Renal cortical epithelial cell (primary cell): Measurements from ENCODE around the gene RMDN2. TPM values are rescaled to one million over a fixed set of nuclear protein-coding genes. Genes with fewer than 3 reads are reported as not detected.
"Not testable (repeated sequence)": the region's sequence is repeated elsewhere in the genome, so short reads cannot be mapped to it uniquely, and the experiment has no call there.

Experiments used
- DNase-seq: peaks from one replicate; pipeline ENCODE4 v3.0.0-alpha.2; 2011; ENCODE audit warnings: low read depth
- total RNA-seq: library from RNA; depleted of rRNA; stranded (reverse); fragments of >200 nt; gene quantifications from 2 replicates; pipeline ENCODE4 v1.2.3, GENCODE V29; 2014

RMDN2 gene
- total RNA-seq, 1 donor from 2014 or later = 18.1 TPM

- no peak for DNase-seq
These were observed 26.6 kb upstream of the RMDN2 start for GRCh38 chr2:37898448-37898847.

- DNase-seq = no peak
These were observed 22.1 kb upstream of the RMDN2 start for GRCh38 chr2:37902991-37903390.

- DNase-seq = no peak
These were observed 20.7 kb upstream of the RMDN2 start for GRCh38 chr2:37904425-37904824.

- DNase-seq = no peak
These were observed 20.1 kb upstream of the RMDN2 start for GRCh38 chr2:37904993-37905392.

GRCh38 chr2:37906131-37906530, 19.0 kb upstream of the RMDN2 start:
- DNase-seq = no peak

GRCh38 chr2:37907501-37908225, 17.4 kb upstream of the RMDN2 start:
- DNase-seq = peak; percentile 72

- no peak for DNase-seq
These were observed 13.7 kb upstream of the RMDN2 start for GRCh38 chr2:37911296-37911873.

- DNase-seq = peak; percentile 89
These were observed 13.0 kb upstream of the RMDN2 start for GRCh38 chr2:37912056-37912455.

- DNase-seq = no peak
These were observed 12.5 kb upstream of the RMDN2 start for GRCh38 chr2:37912616-37913015.

- DNase-seq = no peak
These were observed 10.7 kb upstream of the RMDN2 start for GRCh38 chr2:37914340-37914739.

- DNase-seq = no peak
These were observed 9.3 kb upstream of the RMDN2 start for GRCh38 chr2:37915773-37916172.

GRCh38 chr2:37916512-37917082, 8.5 kb upstream of the RMDN2 start:
- peak; percentile 94 for DNase-seq

GRCh38 chr2:37917281-37918228, 7.5 kb upstream of the RMDN2 start:
- no peak for DNase-seq

- peak; percentile 37 for DNase-seq
These were observed 6.3 kb upstream of the RMDN2 start for GRCh38 chr2:37918742-37919186.

- no peak for DNase-seq
These were observed 5.5 kb upstream of the RMDN2 start for GRCh38 chr2:37919631-37920032.

- peak; percentile 21 for DNase-seq
These were observed 4.5 kb upstream of the RMDN2 start for GRCh38 chr2:37920570-37920969.

- no peak for DNase-seq
These were observed 3.3 kb upstream of the RMDN2 start for GRCh38 chr2:37921781-37922180.

GRCh38 chr2:37923308-37924055, 1.6 kb upstream of the RMDN2 start:
- peak; percentile 54 for DNase-seq

GRCh38 chr2:37926635-37927034, 1.5 kb downstream of the RMDN2 start:
- DNase-seq = no peak

GRCh38 chr2:37928377-37928776, 3.3 kb downstream of the RMDN2 start:
- no peak for DNase-seq

- not testable (repeated sequence) for DNase-seq
These were observed 5.3 kb downstream of the RMDN2 start for GRCh38 chr2:37930392-37930791.
